GM12892 (cell line): ENCODE results near the gene NME7. TPM values are rescaled to one million over a fixed set of nuclear protein-coding genes. Genes with fewer than 3 reads are reported as not detected.
"Not testable (repeated sequence)": the region's sequence is repeated elsewhere in the genome, so short reads cannot be mapped to it uniquely, and the experiment has no call there.

Source experiments
- DNase-seq: peaks from one replicate; pipeline ENCODE4 v3.0.0; 2011; ENCODE audit not compliant: insufficient read length
- FAIRE-seq: peaks from 2 replicates; lab custom pipeline; 2011; peaks lifted over from hg19 to GRCh38; lab: Jason Lieb, UNC
- POLR2A ChIP-seq: IDR thresholded peaks from 2 replicates; pipeline ENCODE4 v1.6.1; 2011; ENCODE audit warnings: low read depth, low read length, control low read depth
- POLR2AphosphoS5 ChIP-seq: IDR thresholded peaks from 2 replicates; pipeline ENCODE4 v1.6.1; 2011; ENCODE audit warnings: low read depth, low read length, control low read depth
- TAF1 ChIP-seq: IDR thresholded peaks from 2 replicates; pipeline ENCODE4 v1.6.1; 2011; ENCODE audit warnings: low read depth, mild to moderate bottlenecking, control low read depth, low read length, borderline replicate concordance
- polyA plus RNA-seq: library from polyadenylated mRNA; unstranded; fragments of >200 nt; gene quantifications from one replicate; pipeline ENCODE4 v1.2.1, GENCODE V29; 2012; ENCODE audit warnings: missing spikeins, inconsistent platforms; ENCODE audit not compliant: missing spikeins

NME7 gene, protein sequence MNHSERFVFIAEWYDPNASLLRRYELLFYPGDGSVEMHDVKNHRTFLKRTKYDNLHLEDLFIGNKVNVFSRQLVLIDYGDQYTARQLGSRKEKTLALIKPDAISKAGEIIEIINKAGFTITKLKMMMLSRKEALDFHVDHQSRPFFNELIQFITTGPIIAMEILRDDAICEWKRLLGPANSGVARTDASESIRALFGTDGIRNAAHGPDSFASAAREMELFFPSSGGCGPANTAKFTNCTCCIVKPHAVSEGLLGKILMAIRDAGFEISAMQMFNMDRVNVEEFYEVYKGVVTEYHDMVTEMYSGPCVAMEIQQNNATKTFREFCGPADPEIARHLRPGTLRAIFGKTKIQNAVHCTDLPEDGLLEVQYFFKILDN
- 21.9 TPM for polyA plus RNA-seq

DNA sequence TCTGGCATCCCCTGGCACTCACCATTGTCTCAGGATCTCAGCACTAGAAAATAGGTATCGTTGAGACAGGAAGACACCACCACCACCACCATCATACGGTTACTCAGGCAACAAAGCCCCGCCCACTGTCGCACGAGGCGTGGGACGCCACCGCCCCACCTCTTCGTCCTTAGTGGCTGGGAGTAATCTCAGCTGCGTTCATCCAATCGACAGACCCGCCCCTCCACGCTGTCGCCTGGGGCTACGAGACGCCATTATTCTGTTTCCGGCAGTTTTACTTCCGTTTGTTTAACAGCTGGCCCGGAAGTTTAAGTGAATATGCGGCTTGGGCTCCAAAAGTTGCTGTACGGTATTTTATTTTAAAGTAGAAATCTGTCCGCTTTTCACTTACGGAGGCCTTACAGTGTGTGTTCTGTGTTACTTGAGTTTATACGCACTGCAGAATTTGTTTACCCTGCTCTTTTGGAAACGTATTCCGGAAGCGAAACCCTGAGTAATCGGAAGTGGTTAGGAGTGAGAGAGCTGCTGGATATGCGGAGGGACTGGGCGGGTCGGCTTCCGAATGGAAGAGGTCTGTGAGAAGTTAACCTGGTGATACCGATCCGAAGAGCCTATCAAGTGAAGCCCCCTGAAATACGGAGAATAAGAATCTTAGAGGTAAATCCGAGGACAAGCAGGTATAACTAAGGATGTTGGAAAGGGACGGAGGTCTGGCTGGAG, at the start of gene NME7, which contains the start of gene BLZF1:
TSS of gene NME7 (minus strand) at position 112 of the 720 bp plus-strand sequence. CDS start at position 25, 87 bp downstream.
TSS of gene BLZF1 (plus strand) at position 510 of the 720 bp plus-strand sequence. CDS start 1,328 bp downstream, outside the sequence.
- DNase-seq (peak; percentile 50), FAIRE-seq (peak; percentile 99)
- TF ChIP-seq TAF1 = no peak
- peak; percentile 39; the same call in 1 of the 2 replicates for TF ChIP-seq POLR2A
- peak; percentile 38; the same call in 1 of the 2 replicates for TF ChIP-seq POLR2AphosphoS5

- no peak for TF ChIP-seq POLR2A
- no peak for TF ChIP-seq POLR2AphosphoS5
- TF ChIP-seq TAF1 = no peak
- no peak for FAIRE-seq
- DNase-seq = no peak
Measured at GRCh38 chr1:169414952-169415351, 47.4 kb upstream of the NME7 start.

GRCh38 chr1:169408340-169408739, 40.7 kb upstream of the NME7 start:
- FAIRE-seq, DNase-seq: not testable (repeated sequence)

- FAIRE-seq, DNase-seq: not testable (repeated sequence)
Measured at GRCh38 chr1:169402578-169402977, 35.0 kb upstream of the NME7 start.

DNA sequence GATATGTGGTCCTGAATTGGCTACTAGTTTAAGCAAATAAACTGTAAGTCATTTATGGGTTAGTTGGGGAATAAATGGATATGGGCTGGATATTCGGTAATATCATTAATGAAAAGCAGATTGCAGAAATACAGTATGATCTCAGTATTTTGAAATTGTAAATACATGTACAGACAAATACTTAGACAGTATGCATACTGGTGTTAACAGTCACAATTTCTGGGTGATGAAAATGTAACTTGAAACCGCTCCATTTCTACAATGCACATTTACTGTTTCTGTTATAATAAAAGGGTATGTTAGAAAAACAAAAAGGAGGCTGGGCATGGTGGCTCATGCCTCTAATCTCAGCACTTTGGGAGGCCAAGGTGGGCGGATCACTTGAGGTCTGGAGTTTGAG, 28.4 kb upstream of the NME7 start:
- TF ChIP-seq POLR2AphosphoS5 (no peak), TAF1 (no peak), POLR2A (no peak)
- FAIRE-seq (no peak), DNase-seq (no peak)

DNA sequence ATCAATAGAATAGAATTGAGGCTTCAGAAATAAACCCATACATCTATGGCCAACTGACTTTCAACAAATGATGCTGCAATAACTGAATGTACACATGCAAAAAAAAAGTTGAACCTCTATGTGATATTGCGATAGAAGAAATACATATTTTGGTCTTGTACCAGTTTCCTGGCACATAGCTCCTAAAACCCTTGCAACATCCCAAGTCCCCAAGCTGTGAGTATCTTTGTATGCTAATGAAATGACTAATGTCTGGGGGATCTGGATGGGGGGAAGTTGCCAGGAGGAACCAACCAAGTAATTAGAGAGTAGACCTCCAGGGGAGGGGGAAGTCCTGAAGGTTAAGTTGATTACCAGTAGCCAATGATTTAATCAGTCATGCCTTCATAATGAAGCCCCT, 24.8 kb upstream of the NME7 start:
- no peak for FAIRE-seq
- no peak for TF ChIP-seq POLR2A
- TF ChIP-seq TAF1 = no peak
- no peak for TF ChIP-seq POLR2AphosphoS5
- DNase-seq = no peak

- TF ChIP-seq POLR2A (no peak), TAF1 (no peak), POLR2AphosphoS5 (no peak)
- FAIRE-seq = no peak
- no peak for DNase-seq
Measured at GRCh38 chr1:169390303-169390702, 22.7 kb upstream of the NME7 start.

GRCh38 chr1:169387399-169387798, 19.8 kb upstream of the NME7 start:
- no peak for DNase-seq
- peak; percentile 36 for FAIRE-seq
- no peak for TF ChIP-seq POLR2A
- TF ChIP-seq TAF1 = no peak
- no peak for TF ChIP-seq POLR2AphosphoS5

- TF ChIP-seq POLR2A (no peak), POLR2AphosphoS5 (no peak), TAF1 (no peak)
- FAIRE-seq (no peak), DNase-seq (no peak)
Measured at GRCh38 chr1:169383449-169383848, 15.9 kb upstream of the NME7 start.

GRCh38 chr1:169381162-169381561, 13.6 kb upstream of the NME7 start:
- TF ChIP-seq POLR2A (no peak), TAF1 (no peak), POLR2AphosphoS5 (no peak)
- DNase-seq (no peak), FAIRE-seq (no peak)

DNA sequence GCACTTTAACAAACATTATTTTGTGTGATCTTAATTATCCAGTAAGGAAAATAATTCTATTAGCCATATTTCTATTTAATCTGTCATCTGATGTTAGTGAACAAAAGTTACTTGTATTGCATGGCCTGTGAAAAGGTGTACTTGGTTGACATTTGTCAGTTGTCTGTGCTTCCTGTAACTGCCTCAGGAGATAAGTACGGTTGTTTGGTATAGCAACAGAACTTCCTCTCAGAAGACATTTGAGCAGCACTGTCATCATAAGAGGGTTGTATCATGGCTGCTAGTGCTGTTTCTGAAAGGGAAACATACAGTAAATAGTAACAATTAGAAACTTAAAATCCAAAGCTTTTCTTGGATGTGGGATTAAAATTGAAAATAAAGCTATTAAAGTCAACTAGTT, 3.8 kb upstream of the NME7 start:
- TF ChIP-seq TAF1 (no peak), POLR2A (no peak), POLR2AphosphoS5 (no peak)
- no peak for DNase-seq
- no peak for FAIRE-seq

DNA sequence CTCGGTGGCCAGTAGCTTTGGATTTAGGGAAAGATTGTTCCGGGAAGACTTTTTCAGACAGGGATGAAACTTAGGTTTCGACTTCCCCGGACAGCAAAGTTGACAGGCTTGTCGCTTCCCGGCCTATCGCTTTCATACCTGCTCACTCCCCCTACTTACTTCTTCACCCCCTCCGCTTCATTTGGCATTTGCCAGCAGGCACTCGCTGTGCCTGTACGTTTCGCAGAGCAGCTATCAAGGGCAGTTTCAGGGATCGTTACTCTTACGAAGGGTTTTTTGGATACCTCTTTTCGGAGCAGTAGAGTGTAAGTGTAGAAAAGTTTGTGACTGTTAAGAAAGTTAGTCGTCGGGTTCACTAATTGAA, 791 bp upstream of the NME7 start:
- DNase-seq = peak; percentile 10
- FAIRE-seq = no peak

More for the DNA sequence above, 791 bp upstream of the NME7 start:
- TF ChIP-seq POLR2AphosphoS5 = no peak
- TF ChIP-seq POLR2A = no peak
- no peak for TF ChIP-seq TAF1
